ENCODE data around the gene ANO2.

The ANO2 gene

DNA sequence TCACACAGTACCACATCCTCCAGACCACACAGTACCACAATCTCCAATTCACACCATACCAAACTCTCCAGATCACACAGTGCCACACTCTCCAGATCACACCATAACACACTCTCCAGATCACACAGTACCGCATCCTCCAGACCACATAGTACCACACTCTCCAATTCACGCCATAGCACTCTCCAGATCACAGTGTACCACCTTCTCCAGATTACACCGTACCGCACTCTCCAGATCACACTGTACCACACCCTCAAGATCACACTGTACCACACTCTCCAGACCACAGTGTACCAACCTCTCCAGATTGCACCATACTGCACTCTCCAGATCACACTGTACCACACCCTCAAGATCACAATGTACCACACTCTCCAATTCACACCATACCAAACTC is 328.2 kb downstream of the ANO2 start:
- no peak for TF ChIP-seq GATA3 (IDR thresholded peaks at IDR 0.05; ENCODE audit: low read depth, low read length)
- no peak for TF ChIP-seq GATA2 (IDR thresholded peaks at IDR 0.05; ENCODE audit: low read depth, low read length)

DNA sequence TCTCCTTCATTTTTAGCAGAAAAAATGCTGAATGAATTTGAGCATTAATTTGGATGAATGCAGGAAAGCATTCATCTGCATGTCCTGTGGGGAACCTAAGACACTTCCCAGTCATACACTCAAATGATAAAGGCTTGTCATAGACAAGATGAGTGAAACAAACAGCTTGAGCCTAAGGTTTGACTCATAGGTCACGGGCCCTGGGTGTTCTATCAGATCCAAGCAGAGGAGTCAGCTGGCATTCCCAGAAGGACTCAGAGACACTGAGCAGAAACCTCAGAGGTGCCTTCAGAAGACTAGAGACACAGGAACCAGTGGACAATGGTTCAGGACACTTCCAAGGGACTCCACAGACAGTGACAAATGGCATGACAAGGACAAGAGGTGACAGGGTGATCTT is 329.3 kb downstream of the ANO2 start:
- TF ChIP-seq GATA3 (IDR thresholded peaks at IDR 0.05; ENCODE audit: low read depth, low read length) (no peak), GATA2 (IDR thresholded peaks at IDR 0.05; ENCODE audit: low read depth, low read length) (no peak)

- TF ChIP-seq GATA3 (IDR thresholded peaks at IDR 0.05; ENCODE audit: low read depth, low read length): no peak
- no peak for TF ChIP-seq GATA2 (IDR thresholded peaks at IDR 0.05; ENCODE audit: low read depth, low read length)
These were observed 330.8 kb downstream of the ANO2 start for GRCh38 chr12:5614256-5614655.

DNA sequence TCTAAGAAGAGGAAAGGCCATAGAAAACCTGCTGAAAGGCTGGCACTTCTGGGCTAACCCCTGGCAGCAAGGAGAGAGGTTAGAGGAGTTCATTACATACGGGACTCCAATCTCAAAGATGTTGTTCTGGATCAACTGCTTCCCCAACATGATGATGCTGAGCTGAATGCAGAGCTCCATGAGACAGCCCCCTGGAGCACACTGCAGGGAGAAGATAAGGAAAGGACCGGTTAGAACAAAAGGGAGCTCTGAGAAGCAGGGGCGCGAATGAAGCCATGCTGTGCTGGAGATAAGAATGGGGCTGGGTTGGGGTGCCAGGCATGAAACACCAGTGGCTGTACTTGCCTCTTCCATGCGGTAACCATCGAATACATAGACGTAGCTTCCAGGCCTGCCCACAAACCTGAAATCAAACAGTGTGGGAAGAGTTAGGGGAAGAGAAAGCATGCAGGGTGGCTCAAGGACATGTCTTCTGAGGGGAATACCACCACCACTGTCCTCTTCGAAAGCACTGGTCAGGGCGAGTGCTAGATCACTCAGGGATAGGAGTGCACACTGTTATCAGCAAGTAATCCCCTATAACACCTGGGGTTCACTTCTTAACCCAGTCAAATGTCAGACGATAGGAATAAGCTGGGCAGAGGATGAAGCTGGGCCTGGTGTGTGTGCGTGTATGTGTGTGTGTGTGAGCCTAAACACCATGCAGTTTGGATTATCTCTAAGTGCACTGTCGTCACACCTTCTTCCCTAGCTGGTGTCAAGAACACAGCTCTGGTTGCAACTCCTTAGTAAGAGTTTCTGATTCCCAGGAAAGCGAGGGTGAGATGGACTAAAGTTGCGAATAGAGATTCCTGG is 332.3 kb downstream of the ANO2 start:
- TF ChIP-seq GATA2 (IDR thresholded peaks at IDR 0.05; ENCODE audit: low read depth, low read length) (no peak), GATA3 (IDR thresholded peaks at IDR 0.05; ENCODE audit: low read depth, low read length) (no peak)

DNA sequence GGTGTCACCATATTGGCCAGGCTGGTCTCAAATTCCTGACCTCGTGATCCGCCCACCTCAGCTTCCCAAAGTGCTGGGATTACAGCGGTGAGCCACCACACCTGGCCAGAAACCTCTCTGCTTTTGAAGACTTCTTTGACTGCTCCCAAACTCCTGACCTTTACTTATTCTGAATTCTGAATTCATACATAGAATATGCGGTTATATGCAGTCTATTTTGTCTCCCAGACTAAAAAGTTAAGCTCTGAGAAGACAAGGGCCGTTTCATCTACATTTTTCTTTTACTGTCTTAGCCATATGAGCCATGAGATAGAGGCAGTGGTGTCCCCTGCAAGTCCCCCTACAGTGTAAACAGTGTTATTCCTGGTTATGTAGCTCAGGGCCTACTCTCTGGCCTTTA is 333.9 kb downstream of the ANO2 start:
- TF ChIP-seq GATA2 (IDR thresholded peaks at IDR 0.05; ENCODE audit: low read depth, low read length) (no peak), GATA3 (IDR thresholded peaks at IDR 0.05; ENCODE audit: low read depth, low read length) (no peak)

GRCh38 chr12:5599378-5599777 is 345.7 kb downstream of the ANO2 start:
- no peak for TF ChIP-seq GATA2 (IDR thresholded peaks at IDR 0.05; ENCODE audit: low read depth, low read length)

- no peak for TF ChIP-seq GATA3 (IDR thresholded peaks at IDR 0.05; ENCODE audit: low read depth, low read length)
- no peak for TF ChIP-seq GATA2 (IDR thresholded peaks at IDR 0.05; ENCODE audit: low read depth, low read length)
These were observed 351.1 kb downstream of the ANO2 start for GRCh38 chr12:5593998-5594397.

DNA sequence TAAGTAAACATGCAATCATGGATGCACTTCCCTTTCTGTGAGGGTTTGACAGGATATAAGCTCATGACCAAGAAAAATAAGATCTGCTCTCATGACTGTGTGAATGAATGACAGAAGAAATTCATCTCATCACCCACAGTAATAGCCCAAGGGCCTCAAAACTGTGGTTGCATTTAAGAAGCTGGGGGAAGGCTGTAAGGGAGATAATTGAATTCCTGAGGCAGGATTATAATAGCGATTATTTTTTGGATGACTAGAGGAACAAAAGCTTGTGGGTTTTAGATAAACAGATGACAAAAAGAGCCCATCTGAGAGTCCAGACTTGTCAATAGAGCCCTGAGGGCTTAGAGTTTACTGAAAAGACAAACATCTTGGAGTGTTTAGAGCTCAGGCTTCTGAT is 352.0 kb downstream of the ANO2 start:
- TF ChIP-seq GATA3 (IDR thresholded peaks at IDR 0.05; ENCODE audit: low read depth, low read length): no peak

DNA sequence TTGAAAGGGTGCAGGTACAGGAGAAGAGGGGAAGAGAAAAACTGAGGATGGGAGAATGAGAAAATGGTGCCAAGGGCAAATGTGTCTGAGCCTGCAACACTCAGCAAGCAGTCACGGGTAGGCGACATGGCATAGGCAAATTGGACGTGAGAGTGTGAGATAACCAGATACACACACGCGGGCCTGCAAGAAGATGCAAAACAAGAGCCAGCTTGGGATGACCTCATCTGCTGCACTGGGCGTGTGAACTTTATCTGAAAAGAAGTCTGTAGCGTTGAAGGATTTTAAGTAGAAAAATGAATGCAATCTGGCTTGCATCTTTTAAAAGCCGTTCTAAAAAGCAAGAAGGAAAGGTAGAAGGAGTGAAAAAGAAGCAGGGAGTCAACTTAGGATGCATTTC is 352.7 kb downstream of the ANO2 start:
- TF ChIP-seq GATA2 (IDR thresholded peaks at IDR 0.05; ENCODE audit: low read depth, low read length) (no peak), GATA3 (IDR thresholded peaks at IDR 0.05; ENCODE audit: low read depth, low read length) (no peak)

DNA sequence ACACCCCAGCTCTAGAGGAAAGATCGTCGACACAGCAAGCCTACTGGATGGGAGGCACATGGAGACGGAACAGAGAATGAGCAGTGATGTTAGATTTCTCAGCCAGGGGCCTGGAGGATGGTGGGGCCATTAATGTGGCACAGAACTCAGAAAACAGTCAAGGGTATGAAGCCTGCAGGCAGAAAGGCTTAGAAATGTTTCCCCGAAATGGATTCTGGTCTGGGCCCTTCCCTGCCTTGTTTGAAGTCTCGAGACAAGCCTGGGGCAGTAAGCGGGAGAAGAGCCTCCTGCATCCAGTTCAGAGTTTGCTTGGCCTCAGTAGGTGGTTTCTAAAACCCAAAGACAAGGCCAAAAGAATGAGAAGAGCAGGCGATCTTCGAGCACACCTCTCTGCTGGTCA is 354.7 kb downstream of the ANO2 start:
- TF ChIP-seq GATA2 (IDR thresholded peaks at IDR 0.05; ENCODE audit: low read depth, low read length) (no peak), GATA3 (IDR thresholded peaks at IDR 0.05; ENCODE audit: low read depth, low read length) (no peak)

DNA sequence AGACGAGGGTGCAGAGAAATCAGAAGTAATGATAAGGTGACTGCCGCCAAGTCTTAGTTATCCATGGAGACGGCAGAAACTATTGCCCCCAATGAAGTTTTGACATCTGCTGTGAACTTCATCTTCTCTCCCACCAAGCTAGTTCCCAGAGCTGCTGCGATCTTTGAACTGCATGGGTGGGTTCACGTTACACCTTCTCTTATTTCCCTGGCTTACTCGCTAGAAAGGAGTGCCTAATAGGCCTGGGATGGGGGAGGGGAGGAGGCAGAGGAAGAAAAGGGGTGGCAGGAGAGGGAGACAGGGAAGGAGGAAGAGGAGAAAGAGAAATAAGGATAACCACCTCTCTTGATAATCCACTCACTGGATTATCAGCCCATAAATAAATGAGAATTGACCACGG is 356.0 kb downstream of the ANO2 start:
- TF ChIP-seq GATA3 (IDR thresholded peaks at IDR 0.05; ENCODE audit: low read depth, low read length) (no peak), GATA2 (IDR thresholded peaks at IDR 0.05; ENCODE audit: low read depth, low read length) (no peak)

DNA sequence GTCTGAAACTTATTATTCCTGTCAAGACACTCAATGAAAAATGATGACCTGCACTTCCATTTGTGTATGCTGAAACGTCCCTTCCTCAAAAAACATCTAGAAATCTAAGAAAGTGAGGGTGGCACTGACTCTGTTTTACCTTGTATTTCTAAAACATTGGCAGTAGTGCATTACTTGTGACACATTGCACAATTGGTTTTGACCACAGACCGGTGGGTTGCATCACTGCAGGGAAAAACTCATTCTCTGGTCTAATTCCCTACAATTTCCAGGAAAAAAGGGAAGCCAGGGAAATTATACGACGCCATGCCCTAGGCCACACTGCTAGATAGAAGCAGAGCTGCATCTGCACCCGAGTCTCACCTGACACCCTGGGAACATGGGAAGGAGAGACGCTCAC is 356.5 kb downstream of the ANO2 start:
- TF ChIP-seq GATA2 (IDR thresholded peaks at IDR 0.05; ENCODE audit: low read depth, low read length) (no peak), GATA3 (IDR thresholded peaks at IDR 0.05; ENCODE audit: low read depth, low read length) (no peak)

- TF ChIP-seq GATA3 (IDR thresholded peaks at IDR 0.05; ENCODE audit: low read depth, low read length) (no peak), GATA2 (IDR thresholded peaks at IDR 0.05; ENCODE audit: low read depth, low read length) (no peak)
These were observed 356.9 kb downstream of the ANO2 start for GRCh38 chr12:5588176-5588575.

GRCh38 chr12:5587711-5588121 is 357.3 kb downstream of the ANO2 start:
- TF ChIP-seq GATA2 (IDR thresholded peaks at IDR 0.05; ENCODE audit: low read depth, low read length): no peak
- TF ChIP-seq GATA3 (IDR thresholded peaks at IDR 0.05; ENCODE audit: low read depth, low read length): no peak

GRCh38 chr12:5586201-5586600 is 358.9 kb downstream of the ANO2 start:
- no peak for TF ChIP-seq GATA3 (IDR thresholded peaks at IDR 0.05; ENCODE audit: low read depth, low read length)
- no peak for TF ChIP-seq GATA2 (IDR thresholded peaks at IDR 0.05; ENCODE audit: low read depth, low read length)

GRCh38 chr12:5585178-5585577 is 359.9 kb downstream of the ANO2 start:
- TF ChIP-seq GATA2 (IDR thresholded peaks at IDR 0.05; ENCODE audit: low read depth, low read length) (no peak), GATA3 (IDR thresholded peaks at IDR 0.05; ENCODE audit: low read depth, low read length) (no peak)
